A673 (cell line): Measurements from ENCODE around the gene RAB22A. TPM values are rescaled to one million over a fixed set of nuclear protein-coding genes. Genes with fewer than 3 reads are reported as not detected.

Source experiments
- BruUV-seq: library from RNA; stranded (reverse); fragments of 400-500 nt; replicated peaks from 2 replicates; lab custom pipeline; 2021; lab: Mats Ljungman, UMichigan
- CTCF ChIA-PET: fragments of 300-600 bp; sonication (Branson Sonifier 250); formaldehyde crosslinking; loops from one replicate; lab custom pipeline; 2022; ENCODE audit warnings: antibody characterized with exemption; lab: Charles Lee
- POLR2A ChIA-PET: fragments of 300-600 bp; sonication (Branson Sonifier 250); formaldehyde crosslinking; loops from one replicate; lab custom pipeline; 2022; ENCODE audit warnings: antibody characterized with exemption; ENCODE audit not compliant: low non-redundant PET; lab: Charles Lee
- DNase-seq: peaks from one replicate; pipeline ENCODE4 v3.0.0-alpha.2; 2015; ENCODE audit warnings: low spot score
- H3K27ac ChIP-seq: fragments of 200-600 bp; sonication (generic); 2 replicates; pipeline ENCODE4 v1.5.1; 2016; ENCODE audit warnings: mixed run types, low read depth, mild to moderate bottlenecking, mixed read lengths, antibody characterized with exemption, low read length; ENCODE audit not compliant: poor library complexity, severe bottlenecking
- H3K27me3 ChIP-seq: fragments of 200-600 bp; sonication (generic); replicated peaks from 2 replicates; pipeline ENCODE4 v1.6.1; 2017; ENCODE audit warnings: mixed run types, low read depth, mild to moderate bottlenecking, mixed read lengths, antibody characterized with exemption, low read length; ENCODE audit not compliant: insufficient read depth, poor library complexity
- H3K36me3 ChIP-seq: fragments of 200-600 bp; sonication (generic); 2 replicates; pipeline ENCODE4 v1.6.1; 2016; ENCODE audit warnings: mixed run types, mild to moderate bottlenecking, mixed read lengths, antibody characterized with exemption, low read length; ENCODE audit not compliant: insufficient read depth, poor library complexity, severe bottlenecking
- H3K4me1 ChIP-seq: fragments of 200-600 bp; sonication (generic); 2 replicates; pipeline ENCODE4 v1.6.1; 2017; ENCODE audit warnings: mixed run types, mild to moderate bottlenecking, mixed read lengths, antibody characterized with exemption, low read length; ENCODE audit not compliant: insufficient read depth, poor library complexity, severe bottlenecking
- H3K4me3 ChIP-seq: fragments of 200-600 bp; sonication (generic); 2 replicates; pipeline ENCODE4 v1.5.1; 2016; ENCODE audit warnings: low read depth, mixed run types, mild to moderate bottlenecking, mixed read lengths, low read length; ENCODE audit not compliant: poor library complexity, severe bottlenecking
- H3K9me3 ChIP-seq: fragments of 200-600 bp; sonication (generic); 2 replicates; pipeline ENCODE4 v1.6.1; 2016; ENCODE audit warnings: mixed run types, low read depth, mild to moderate bottlenecking, mixed read lengths, antibody characterized with exemption, low read length; ENCODE audit not compliant: poor library complexity, severe bottlenecking
- EZH2 ChIP-seq: fragments of 200-600 bp; sonication (generic); IDR thresholded peaks from 2 replicates; pipeline ENCODE4 v1.6.1; 2017; ENCODE audit warnings: borderline replicate concordance, low read depth, mild to moderate bottlenecking, mixed read lengths, antibody characterized with exemption, low read length; ENCODE audit not compliant: poor library complexity, severe bottlenecking
- intact Hi-C: fragments of 100-400 bp; cut with micrococcal nuclease; formaldehyde crosslinking; loops from one replicate; pipeline ENCODE4 v1.10.0; 2022; ENCODE audit not compliant: unreplicated experiment
- total RNA-seq: library from RNA; stranded (reverse); gene quantifications from 2 replicates; pipeline ENCODE4 v1.2.3, GENCODE V29; 2021
- TF ChIP-seq, protein P1 (sequence below): fragments of 300-800, 200-600 bp; sonication (generic); conservative IDR thresholded peaks from 2 replicates; pipeline ENCODE4 v1.5.1; 2017; ENCODE audit warnings: low read depth, mild to moderate bottlenecking, antibody characterized with exemption, low read length, moderate library complexity, mixed read lengths

The RAB22A gene
- total RNA-seq, 1 experiment from 2014 or later = 14.6 TPM

DNA sequence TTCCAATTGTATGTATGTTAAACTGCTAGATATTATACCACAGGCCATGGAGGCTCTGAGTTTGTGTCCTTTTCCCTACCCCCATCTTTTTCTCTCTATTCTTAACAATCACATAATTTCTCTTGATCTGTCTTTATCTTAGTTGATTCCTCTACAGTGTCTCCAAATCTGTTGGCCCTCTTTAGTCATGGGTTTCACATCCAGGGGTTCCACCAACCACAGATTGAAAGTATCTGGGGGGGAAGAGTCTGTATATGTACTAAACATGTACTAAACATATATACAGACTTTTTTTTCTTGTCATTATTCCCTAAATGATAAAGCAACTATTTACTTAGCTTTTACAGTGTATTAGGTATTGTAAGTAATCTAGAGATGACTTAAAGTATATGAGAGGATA is 20.2 kb downstream of the RAB22A start:
- no TSS peak for BruUV-seq
- H3K27ac ChIP-seq = no peak overlapping the region
- intact Hi-C loops = loop anchor here (10.0 kb wide), 1 partner anchor 115 kb away; no protein-coding TSS in a partner anchor
- POLR2A ChIA-PET = no interaction called here
- TF ChIP-seq EZH2 = no peak
- TF ChIP-seq, protein P1, sequence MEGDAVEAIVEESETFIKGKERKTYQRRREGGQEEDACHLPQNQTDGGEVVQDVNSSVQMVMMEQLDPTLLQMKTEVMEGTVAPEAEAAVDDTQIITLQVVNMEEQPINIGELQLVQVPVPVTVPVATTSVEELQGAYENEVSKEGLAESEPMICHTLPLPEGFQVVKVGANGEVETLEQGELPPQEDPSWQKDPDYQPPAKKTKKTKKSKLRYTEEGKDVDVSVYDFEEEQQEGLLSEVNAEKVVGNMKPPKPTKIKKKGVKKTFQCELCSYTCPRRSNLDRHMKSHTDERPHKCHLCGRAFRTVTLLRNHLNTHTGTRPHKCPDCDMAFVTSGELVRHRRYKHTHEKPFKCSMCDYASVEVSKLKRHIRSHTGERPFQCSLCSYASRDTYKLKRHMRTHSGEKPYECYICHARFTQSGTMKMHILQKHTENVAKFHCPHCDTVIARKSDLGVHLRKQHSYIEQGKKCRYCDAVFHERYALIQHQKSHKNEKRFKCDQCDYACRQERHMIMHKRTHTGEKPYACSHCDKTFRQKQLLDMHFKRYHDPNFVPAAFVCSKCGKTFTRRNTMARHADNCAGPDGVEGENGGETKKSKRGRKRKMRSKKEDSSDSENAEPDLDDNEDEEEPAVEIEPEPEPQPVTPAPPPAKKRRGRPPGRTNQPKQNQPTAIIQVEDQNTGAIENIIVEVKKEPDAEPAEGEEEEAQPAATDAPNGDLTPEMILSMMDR = no peak
- no peaks in the 10 kb centered on the region for H3K27me3 ChIP-seq
- no peaks in the 10 kb centered on the region for H3K9me3 ChIP-seq
- H3K36me3 ChIP-seq = no peaks in the 10 kb centered on the region
- H3K4me1 ChIP-seq = no peaks in the 10 kb centered on the region
- DNase-seq = no peak
- no peak overlapping the region for H3K4me3 ChIP-seq
- CTCF ChIA-PET = no interaction called here

DNA sequence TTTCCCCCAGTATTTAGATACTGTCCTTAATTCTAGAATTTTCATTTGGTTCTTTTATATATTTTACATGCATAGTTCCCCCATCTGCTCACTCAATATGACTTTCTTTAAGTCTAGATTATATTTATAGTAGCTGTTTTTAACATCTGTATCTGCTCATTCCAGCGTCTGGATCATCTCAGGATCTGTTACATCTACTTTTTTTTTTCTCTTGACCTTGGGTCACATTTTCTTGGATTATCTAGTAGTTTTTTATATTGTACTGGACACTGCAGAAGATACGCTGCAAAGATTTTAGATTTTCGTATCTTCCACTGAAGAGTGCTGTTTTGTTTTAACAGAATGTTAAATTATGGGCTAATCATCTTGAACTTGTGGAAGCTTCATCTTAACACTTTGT is 20.7 kb downstream of the RAB22A start:
- Histone ChIP-seq H3K27ac (no peak overlapping the region), H3K4me1 (no peaks in the 10 kb centered on the region), H3K4me3 (no peak overlapping the region), H3K9me3 (no peaks in the 10 kb centered on the region), H3K36me3 (no peaks in the 10 kb centered on the region), H3K27me3 (no peaks in the 10 kb centered on the region)
- intact Hi-C loops = no loop called here
- DNase-seq = no peak
- TF ChIP-seq, protein P1 = no peak
- no peak for TF ChIP-seq EZH2
- CTCF ChIA-PET = no interaction called here
- POLR2A ChIA-PET = no interaction called here
- no TSS peak for BruUV-seq

DNA sequence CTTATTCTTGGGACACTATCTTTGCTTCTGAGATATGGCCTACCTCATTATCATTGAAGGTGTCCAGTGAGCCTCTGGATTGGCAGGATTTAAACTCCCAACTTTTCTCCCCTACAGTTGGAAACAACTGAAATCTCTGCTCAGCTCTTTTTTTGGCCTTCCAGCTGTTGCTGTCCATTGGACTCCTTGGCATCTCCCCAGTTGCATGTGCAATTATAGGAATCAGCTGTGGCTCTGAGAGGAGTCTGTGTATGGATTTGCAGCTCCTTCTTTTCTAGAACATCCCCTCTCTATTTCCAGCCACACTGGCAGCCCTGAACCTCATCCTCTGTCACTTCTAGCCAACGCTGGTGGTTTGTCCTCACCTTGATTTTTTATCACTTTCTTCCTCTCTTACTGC is 21.2 kb downstream of the RAB22A start:
- no TSS peak for BruUV-seq
- no peak overlapping the region for H3K27ac ChIP-seq
- no peaks in the 10 kb centered on the region for H3K9me3 ChIP-seq
- no peak for DNase-seq
- H3K4me1 ChIP-seq = no peaks in the 10 kb centered on the region
- intact Hi-C loops = no loop called here
- H3K27me3 ChIP-seq = no peaks in the 10 kb centered on the region
- no peak for TF ChIP-seq EZH2
- TF ChIP-seq, protein P1 = no peak
- no peaks in the 10 kb centered on the region for H3K36me3 ChIP-seq
- ChIA-PET POLR2A (no interaction called here), CTCF (no interaction called here)
- H3K4me3 ChIP-seq = no peak overlapping the region
